Activated CD4-positive, CD25-positive, alpha-beta regulatory T cell treated with anti-CD3 and anti-CD28 coated beads, Interleukin-2, amount 50 U/mL, for 16 hours (primary cell): ENCODE data around the gene NDUFB2.
"Not testable (repeated sequence)": the region's sequence is repeated elsewhere in the genome, so short reads cannot be mapped to it uniquely, and the experiment has no call there.

Experiments
- DNase-seq: peaks from one replicate; pipeline ENCODE4 v3.0.0-alpha.2; 2020; ENCODE audit warnings: low read depth, low spot score

NDUFB2 gene

GRCh38 chr7:140734096-140734495, 37.6 kb downstream of the NDUFB2 start:
- DNase-seq, result no peak

- DNase-seq, result no peak
Observed at GRCh38 chr7:140734729-140735128, 38.2 kb downstream of the NDUFB2 start.

GRCh38 chr7:140738280-140738679, 41.8 kb downstream of the NDUFB2 start:
- DNase-seq, result no peak

- DNase-seq, result not testable (repeated sequence)
Observed at GRCh38 chr7:140743255-140743654, 46.7 kb downstream of the NDUFB2 start.

- no peak for DNase-seq
Observed at GRCh38 chr7:140744005-140744404, 47.5 kb downstream of the NDUFB2 start.

- no peak for DNase-seq
Observed at GRCh38 chr7:140745266-140746058, 49.0 kb downstream of the NDUFB2 start.

- no peak for DNase-seq
Observed at GRCh38 chr7:140746751-140747150, 50.2 kb downstream of the NDUFB2 start.

GRCh38 chr7:140752533-140752932, 56.0 kb downstream of the NDUFB2 start:
- no peak for DNase-seq

- no peak for DNase-seq
Observed at GRCh38 chr7:140754506-140754905, 58.0 kb downstream of the NDUFB2 start.
